ENCODE data around the gene SP1. TPM values are rescaled to one million over a fixed set of nuclear protein-coding genes. Genes with fewer than 3 reads are reported as not detected.
A peak's percentile ranks its signal among the peaks of the same experiment; 100 is the strongest.

SP1 gene
- total RNA-seq, 4 donors from 2014 or later: 68.0 to 80.5 (median 74.0) TPM

GRCh38 chr12:53464685-53465418 lies 84.9 kb downstream of the SP1 start:
- Histone ChIP-seq H3K27me3 (no peaks in the 10 kb centered on the region), H3K9me3 (no peaks in the 10 kb centered on the region), H3K4me1 (peaks cover 3 to 80% (median 10%) of the 10 kb centered on the region in 3 donors), H3K4me3 (no peak overlapping the region), H3K36me3 (peaks cover 31 to 100% of the 10 kb centered on the region in 2 donors), H3K27ac (peak overlapping the region in 1 of 4 donors; percentile 21)
- TF ChIP-seq POLR2AphosphoS5 (IDR thresholded peaks at IDR 0.05): no peak
- no peak for TF ChIP-seq CTCF (IDR thresholded peaks at IDR 0.05)
- no peak for TF ChIP-seq POLR2A (IDR thresholded peaks at IDR 0.05)
- no peak for TF ChIP-seq EP300 (IDR thresholded peaks at IDR 0.05)
- ATAC-seq: no peak
- WGBS, 2 donors (ENCODE audit: low coverage in 1 of 2): 53 to 65% methylated on average over 3 to 6 of the region's 11 CpGs

GRCh38 chr12:53465679-53466078 lies 85.7 kb downstream of the SP1 start:
- Histone ChIP-seq H3K27me3 (no peaks in the 10 kb centered on the region), H3K4me1 (peaks cover 3 to 80% (median 7%) of the 10 kb centered on the region in 3 donors), H3K27ac (peak overlapping the region in 2 of 4 donors; percentile 7 to 15), H3K9me3 (no peaks in the 10 kb centered on the region), H3K4me3 (no peak overlapping the region), H3K36me3 (peaks cover 27 to 100% of the 10 kb centered on the region in 2 donors)
- WGBS, 2 donors (ENCODE audit: low coverage in 1 of 2): 37 to 39% methylated on average over 2 of the region's 2 CpGs
- no peak for ATAC-seq
- TF ChIP-seq POLR2A (IDR thresholded peaks at IDR 0.05) (no peak), POLR2AphosphoS5 (IDR thresholded peaks at IDR 0.05) (no peak), CTCF (IDR thresholded peaks at IDR 0.05) (no peak), EP300 (IDR thresholded peaks at IDR 0.05) (no peak)

Other genes with a start within 250 kb of the SP1 start
- 10 to 100 TPM; 14.9 to 27.7 (median 17.4) TPM for gene ZNF740, start 199.5 kb upstream of the SP1 start, total RNA-seq
- 10 to 100 TPM; 11.3 to 47.5 (median 24.1) TPM for gene CSAD, start 199.3 kb upstream of the SP1 start, total RNA-seq
- gene ITGB7, start 172.9 kb upstream of the SP1 start, total RNA-seq: 1 to 10 TPM in 2 of 4 donors, under 1 TPM in 2; 0.40 to 5.8 (median 2.6) TPM
- 10 to 100 TPM; 15.6 to 26.6 (median 22.9) TPM for gene RARG, start 148.0 kb upstream of the SP1 start, total RNA-seq
- gene ESPL1, start 111.9 kb upstream of the SP1 start, total RNA-seq: 1 to 10 TPM in 2 of 4 donors, under 1 TPM in 2; 0.13 to 2.3 (median 0.64) TPM
- gene PFDN5, start 84.6 kb upstream of the SP1 start, total RNA-seq: 100 to 1,000 TPM; 390 to 782 (median 568) TPM
- gene MYG1, start 80.5 kb upstream of the SP1 start, total RNA-seq: 10 to 100 TPM; 40.9 to 49.2 (median 46.3) TPM
- 10 to 100 TPM; 36.4 to 88.9 (median 46.5) TPM for gene AAAS, start 58.6 kb upstream of the SP1 start, total RNA-seq
- not detected for gene SP7, start 43.8 kb upstream of the SP1 start, total RNA-seq
- gene AMHR2, start 43.7 kb downstream of the SP1 start, total RNA-seq: under 1 TPM in 1 of 4 donors, not detected in 3; 0.13 TPM
- gene PRR13, start 61.6 kb downstream of the SP1 start, total RNA-seq: 10 to 100 TPM; 54.2 to 73.2 (median 69.6) TPM
- 100 to 1,000 TPM; 259 to 375 (median 354) TPM for gene PCBP2, start 71.9 kb downstream of the SP1 start, total RNA-seq
- gene MAP3K12, start 119.3 kb downstream of the SP1 start, total RNA-seq: 10 to 100 TPM; 14.8 to 41.9 (median 20.3) TPM
- 10 to 100 TPM; 12.1 to 19.6 (median 17.4) TPM for gene TARBP2, start 121.1 kb downstream of the SP1 start, total RNA-seq
- not detected for gene NPFF, start 127.3 kb downstream of the SP1 start, total RNA-seq
- gene ATF7, start 246.2 kb downstream of the SP1 start, total RNA-seq: 10 to 100 TPM; 26.7 to 54.9 (median 33.3) TPM